AG04449 (cell line): ENCODE measurements around the gene NIT1.

Experiments used
- CTCF ChIA-PET: fragments of 350-600 bp; formaldehyde crosslinking; extraction: SDS; loops from one replicate; lab custom pipeline; 2021; ENCODE audit warnings: antibody characterized with exemption; lab: Yijun Ruan, JAX
- POLR2A ChIA-PET: fragments of 400-600, 350-600 bp; formaldehyde crosslinking; extraction: SDS; loops from one replicate; lab custom pipeline; 2020; ENCODE audit warnings: antibody characterized with exemption, inconsistent platforms; lab: Yijun Ruan, JAX
- DNase-seq: peaks from one replicate; pipeline ENCODE4 v3.0.0-alpha.2; 2010; ENCODE audit warnings: low read depth, low spot score
- H3K4me3 ChIP-seq: 2 replicates; pipeline ENCODE4 v1.5.1; 2011; ENCODE audit warnings: low read depth, mild to moderate bottlenecking, control low read depth, low read length
- TF ChIP-seq, protein P1 (sequence below): IDR thresholded peaks from one replicate; pipeline ENCODE4 v1.5.1; 2011; ENCODE audit warnings: mild to moderate bottlenecking, moderate library complexity, low read length, control low read depth, inconsistent platforms; ENCODE audit not compliant: insufficient read depth; ENCODE audit errors: missing control alignments

NIT1 gene

GRCh38 chr1:161119092-161119903, 1.4 kb downstream of the NIT1 start:
- no peak for DNase-seq
- H3K4me3 ChIP-seq, result peak overlapping the region; percentile 98
- POLR2A ChIA-PET, result no interaction called here
- CTCF ChIA-PET, result interaction anchor here (0.9 to 2.6 kb wide), 3 partner anchors 9 to 125 kb away, joined by 4 to 8 read pairs (median 4); no protein-coding TSS in a partner anchor
- TF ChIP-seq, protein P1, sequence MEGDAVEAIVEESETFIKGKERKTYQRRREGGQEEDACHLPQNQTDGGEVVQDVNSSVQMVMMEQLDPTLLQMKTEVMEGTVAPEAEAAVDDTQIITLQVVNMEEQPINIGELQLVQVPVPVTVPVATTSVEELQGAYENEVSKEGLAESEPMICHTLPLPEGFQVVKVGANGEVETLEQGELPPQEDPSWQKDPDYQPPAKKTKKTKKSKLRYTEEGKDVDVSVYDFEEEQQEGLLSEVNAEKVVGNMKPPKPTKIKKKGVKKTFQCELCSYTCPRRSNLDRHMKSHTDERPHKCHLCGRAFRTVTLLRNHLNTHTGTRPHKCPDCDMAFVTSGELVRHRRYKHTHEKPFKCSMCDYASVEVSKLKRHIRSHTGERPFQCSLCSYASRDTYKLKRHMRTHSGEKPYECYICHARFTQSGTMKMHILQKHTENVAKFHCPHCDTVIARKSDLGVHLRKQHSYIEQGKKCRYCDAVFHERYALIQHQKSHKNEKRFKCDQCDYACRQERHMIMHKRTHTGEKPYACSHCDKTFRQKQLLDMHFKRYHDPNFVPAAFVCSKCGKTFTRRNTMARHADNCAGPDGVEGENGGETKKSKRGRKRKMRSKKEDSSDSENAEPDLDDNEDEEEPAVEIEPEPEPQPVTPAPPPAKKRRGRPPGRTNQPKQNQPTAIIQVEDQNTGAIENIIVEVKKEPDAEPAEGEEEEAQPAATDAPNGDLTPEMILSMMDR, result peak; percentile 30

DNA sequence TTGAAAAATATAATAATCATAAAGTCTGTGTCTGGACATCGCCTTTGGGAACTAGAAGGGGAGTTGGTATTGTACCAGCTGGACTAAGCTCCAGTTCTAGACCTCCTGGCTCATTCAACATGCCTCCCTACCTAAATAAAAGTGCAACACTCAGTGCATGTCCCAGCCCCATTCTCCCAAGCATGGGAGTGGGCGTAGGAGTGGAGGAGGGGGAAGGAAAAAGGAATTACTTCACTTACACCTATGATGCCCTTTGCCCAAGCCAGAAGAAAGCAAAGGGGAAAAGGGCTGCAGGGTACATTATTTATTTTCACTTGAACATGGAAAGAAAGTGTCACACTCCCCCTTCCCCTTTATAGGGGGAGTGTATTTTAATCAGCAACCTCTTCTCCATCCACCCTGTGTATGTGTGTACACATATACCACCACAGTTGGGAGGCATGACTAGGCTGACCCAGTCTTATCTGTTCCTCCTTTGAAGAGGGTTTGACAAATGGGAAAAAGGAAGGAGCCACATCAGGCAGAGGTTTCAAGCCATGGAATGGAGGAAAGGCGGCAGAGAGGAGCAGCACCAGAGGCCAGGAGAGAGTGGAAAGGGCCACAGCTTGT, 3.2 kb downstream of the NIT1 start:
- CTCF ChIA-PET, result interaction anchor here (0.7 to 1.0 kb wide), 2 partner anchors 14 to 24 kb away, joined by 3 to 5 read pairs; no protein-coding TSS in a partner anchor
- DNase-seq, result no peak
- POLR2A ChIA-PET, result interaction anchor here (0.9 kb wide), 1 partner anchor 11 kb away, joined by 5 read pairs; the partner anchor contains the start of gene DEDD
- H3K4me3 ChIP-seq, result no peak overlapping the region
- TF ChIP-seq, protein P1, result no peak

GRCh38 chr1:161121834-161122233, 3.9 kb downstream of the NIT1 start:
- H3K4me3 ChIP-seq, result no peak overlapping the region
- TF ChIP-seq, protein P1, result no peak
- POLR2A ChIA-PET, result interaction anchor here (0.8 to 0.9 kb wide), 2 partner anchors 9 to 11 kb away, joined by 3 to 5 read pairs; partner anchors contain the start of gene DEDD
- CTCF ChIA-PET, result interaction anchor here (1.0 kb wide), 1 partner anchor 25 kb away, joined by 5 read pairs; no protein-coding TSS in a partner anchor
- DNase-seq, result no peak

DNA sequence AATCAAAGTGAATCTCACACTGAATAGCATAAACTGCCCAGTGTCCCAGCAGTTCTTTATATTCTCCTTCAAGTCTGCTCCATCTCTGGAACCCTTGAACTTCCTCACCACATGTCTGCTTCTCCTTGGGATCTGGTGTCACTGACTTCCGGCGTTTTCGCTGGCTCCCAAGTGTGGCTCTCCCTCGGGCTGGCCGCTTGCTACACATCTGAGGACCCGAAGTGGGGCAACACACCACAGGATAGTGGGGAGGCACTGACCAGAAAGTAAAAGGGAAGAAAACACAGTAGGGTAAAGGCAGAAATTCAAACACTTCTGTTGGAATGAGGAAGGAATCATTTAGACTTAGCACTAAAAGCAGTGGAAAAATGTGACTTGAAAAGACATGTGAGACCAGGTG, 5.1 kb downstream of the NIT1 start:
- no peak for DNase-seq
- no peak overlapping the region for H3K4me3 ChIP-seq
- CTCF ChIA-PET, result no interaction called here
- TF ChIP-seq, protein P1, result no peak
- POLR2A ChIA-PET, result no interaction called here

DNA sequence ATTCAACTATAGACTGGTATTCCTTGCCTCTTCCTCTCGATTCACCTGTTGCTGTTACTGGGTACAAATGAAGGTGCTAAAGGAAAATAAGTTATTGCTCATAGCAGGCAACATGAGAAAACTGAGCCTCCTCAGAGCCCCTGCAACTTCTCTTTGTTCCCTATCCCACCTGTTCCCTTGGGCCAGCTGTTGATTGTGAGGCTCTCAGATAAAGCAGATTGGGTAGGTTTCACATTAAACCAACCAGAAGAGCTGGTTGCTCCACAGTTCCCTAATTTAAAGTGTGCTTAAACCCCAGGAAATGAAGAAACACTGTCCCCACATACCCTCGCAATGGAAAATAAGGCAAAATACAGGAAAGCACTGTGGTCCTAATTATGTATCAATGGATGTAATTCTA, 9.7 kb downstream of the NIT1 start:
- ChIA-PET CTCF (interaction anchor here (0.6 to 1.8 kb wide), 6 partner anchors 10 to 38 kb away, joined by 3 to 8 read pairs (median 4); partner anchors contain the start of genes NIT1 and PFDN2), POLR2A (no interaction called here)
- H3K4me3 ChIP-seq, result no peak overlapping the region
- no peak for DNase-seq
- TF ChIP-seq, protein P1, result no peak
